Muscle of leg (tissue), 11 donors: ENCODE data around the gene RAB18. TPM values are rescaled to one million over a fixed set of nuclear protein-coding genes. Genes with fewer than 3 reads are reported as not detected.

Experiments used
- DNase-seq: peaks from one replicate; pipeline ENCODE4 v3.0.0; 2013
- H3K27ac ChIP-seq: one replicate; pipeline ENCODE4 v1.5.1; 2013; ENCODE audit warnings: mild to moderate bottlenecking, low read length, control low read depth
- H3K27me3 ChIP-seq: one replicate; pipeline ENCODE4 v1.6.1; 2013; ENCODE audit warnings: low read length; ENCODE audit not compliant: control insufficient read depth, insufficient read depth
- H3K36me3 ChIP-seq: one replicate; pipeline ENCODE4 v1.6.1; 2013; ENCODE audit warnings: low read length; ENCODE audit not compliant: control insufficient read depth, insufficient read depth
- H3K4me1 ChIP-seq: one replicate; pipeline ENCODE4 v1.6.1; 2013; ENCODE audit warnings: low read length; ENCODE audit not compliant: control insufficient read depth, insufficient read depth
- H3K4me3 ChIP-seq: one replicate; pipeline ENCODE4 v1.5.1; 2013; ENCODE audit warnings: low read length, control low read depth
- H3K9me3 ChIP-seq: replicated peaks from 2 replicates; pipeline ENCODE4 v1.6.1; 2013; ENCODE audit warnings: low read depth, low read length; ENCODE audit not compliant: control insufficient read depth
- WGBS: methylation state at CpG from one replicate; pipeline ENCODE4 v1.1.5; 2013; ENCODE audit warnings: missing lambda C conversion rate; ENCODE audit not compliant: insufficient coverage; 5-methylcytosine and 5-hydroxymethylcytosine counted together
- polyA plus RNA-seq, 8 donors: library from polyadenylated mRNA; unstranded; fragments of 120-200 nt; gene quantifications; one replicate each; pipeline versions ENCODE4 v1.2.1 to v1.2.3, GENCODE V29; 2013; ENCODE audit warnings: inconsistent platforms in 1 of 8, low replicate concordance in 1 of 8; ENCODE audit not compliant: insufficient read length in 8 of 8, insufficient read depth in 1 of 8
- total RNA-seq: library from RNA; stranded (reverse); fragments of 120-200 nt; gene quantifications from one replicate; pipeline ENCODE4 v1.2.4, GENCODE V29; 2013

Gene RAB18
- total and polyA plus RNA-seq, 9 donors, result 75.6 to 112 (median 95.7) TPM

GRCh38 chr10:27537787-27538186 is 33.7 kb downstream of the RAB18 start:
- H3K27ac ChIP-seq, result no peak overlapping the region
- DNase-seq, result no peak
- no peaks in the 10 kb centered on the region for H3K4me1 ChIP-seq
- peaks cover 29% of the 10 kb centered on the region for H3K36me3 ChIP-seq
- no peak overlapping the region for H3K4me3 ChIP-seq
- no peaks in the 10 kb centered on the region for H3K9me3 ChIP-seq
- H3K27me3 ChIP-seq, result no peaks in the 10 kb centered on the region

- Histone ChIP-seq H3K4me3 (no peak overlapping the region), H3K36me3 (peaks cover 20% of the 10 kb centered on the region), H3K27me3 (no peaks in the 10 kb centered on the region), H3K9me3 (no peaks in the 10 kb centered on the region), H3K27ac (no peak overlapping the region), H3K4me1 (no peaks in the 10 kb centered on the region)
- no CpG with 5 or more reads among the region's 1 CpG for WGBS
- no peak for DNase-seq
Observed at GRCh38 chr10:27540672-27541071, 36.6 kb downstream of the RAB18 start.

DNA sequence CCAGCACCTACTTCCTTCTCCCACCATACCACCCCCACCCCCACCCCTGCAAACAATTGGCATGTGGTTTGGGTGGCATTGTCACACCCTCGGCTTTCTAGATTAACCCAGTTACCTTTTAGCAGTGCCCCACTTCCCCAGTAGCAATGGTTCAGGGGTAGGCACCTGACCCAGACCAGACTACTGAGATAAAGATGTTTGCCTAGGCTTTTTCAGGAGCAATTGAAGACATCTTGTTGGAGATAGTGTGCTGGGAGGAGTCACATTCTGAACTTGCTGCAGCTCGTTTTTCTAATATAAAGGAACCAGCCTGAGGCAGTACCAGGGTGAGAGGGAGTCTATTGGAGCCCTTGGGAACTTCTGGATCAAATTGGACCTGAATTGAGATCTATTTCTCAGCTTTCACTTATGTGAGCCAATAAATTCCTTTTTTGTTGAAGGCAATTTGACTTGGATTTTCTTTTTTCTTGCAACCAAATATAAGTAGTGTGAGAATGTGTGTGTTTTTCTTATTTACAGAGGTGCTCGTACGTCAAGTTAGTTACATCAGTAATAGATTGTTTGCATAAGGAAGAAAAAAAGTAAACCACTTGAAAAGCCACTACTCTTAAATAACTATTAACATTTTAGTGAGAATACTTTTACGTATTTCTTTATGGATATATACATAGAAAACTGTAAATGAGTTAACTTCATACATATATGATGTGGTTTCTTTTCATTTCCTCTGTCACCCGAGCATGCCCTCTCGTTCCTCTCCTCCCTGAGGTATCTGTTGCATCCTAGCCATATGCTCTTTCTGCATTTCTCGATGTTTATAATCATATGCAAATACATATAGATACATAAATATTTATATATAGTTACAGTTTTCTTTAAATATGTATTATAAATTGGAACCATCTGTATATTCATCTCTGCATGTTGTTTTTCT is 38.0 kb downstream of the RAB18 start:
- no peaks in the 10 kb centered on the region for H3K9me3 ChIP-seq
- WGBS, result 56% methylated on average over 1 of the region's 8 CpGs
- peaks cover 15% of the 10 kb centered on the region for H3K36me3 ChIP-seq

DNA sequence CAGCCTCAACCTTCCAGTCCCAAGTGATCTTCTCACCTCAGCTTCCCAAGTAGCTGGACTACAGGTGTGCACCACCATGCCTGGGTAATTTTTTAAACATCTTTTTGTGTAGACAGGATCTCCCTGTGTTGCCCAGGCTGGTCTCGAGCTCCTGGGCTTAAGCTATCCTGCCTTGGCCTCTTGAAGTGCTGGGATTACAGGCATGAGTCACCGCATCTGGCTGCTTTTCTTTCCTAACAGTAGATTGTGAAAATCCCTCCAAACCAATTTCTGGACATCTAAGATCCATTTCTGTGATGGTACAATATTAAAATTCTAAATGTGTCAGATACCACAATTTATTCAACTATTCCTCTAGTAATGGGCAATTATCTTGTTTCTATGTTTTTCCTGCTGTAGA is 38.7 kb downstream of the RAB18 start:
- no peaks in the 10 kb centered on the region for H3K4me1 ChIP-seq
- 75% methylated on average over 1 of the region's 2 CpGs for WGBS
- peaks cover 14% of the 10 kb centered on the region for H3K36me3 ChIP-seq
- no peaks in the 10 kb centered on the region for H3K9me3 ChIP-seq
- no peak overlapping the region for H3K27ac ChIP-seq
- DNase-seq, result no peak
- H3K4me3 ChIP-seq, result no peak overlapping the region
- H3K27me3 ChIP-seq, result no peaks in the 10 kb centered on the region

More for the DNA sequence above, 38.0 kb downstream of the RAB18 start:
- H3K27ac ChIP-seq, result no peak overlapping the region
- DNase-seq, result no peak
- H3K27me3 ChIP-seq, result no peaks in the 10 kb centered on the region
- H3K4me1 ChIP-seq, result no peaks in the 10 kb centered on the region
- no peak overlapping the region for H3K4me3 ChIP-seq

DNA sequence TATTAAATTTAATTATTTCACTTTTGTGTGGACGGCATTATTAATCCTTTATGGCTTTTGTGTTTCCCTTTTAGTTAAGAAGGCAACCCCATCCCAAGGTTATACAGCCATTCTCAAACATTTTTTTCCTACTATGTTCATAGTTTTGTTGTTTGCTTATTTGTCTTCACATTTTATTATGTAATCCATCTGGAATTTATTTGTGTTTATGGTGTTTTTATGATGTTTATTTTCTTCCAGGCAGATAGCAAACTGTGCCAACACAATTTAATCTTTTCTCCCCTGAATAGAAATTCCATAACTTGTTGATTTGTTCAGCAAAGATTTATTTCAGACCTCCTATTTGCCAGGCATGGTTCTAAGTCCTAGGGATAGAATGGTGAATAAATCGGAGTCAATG is 42.9 kb downstream of the RAB18 start:
- Histone ChIP-seq H3K36me3 (peaks cover 11% of the 10 kb centered on the region), H3K9me3 (no peaks in the 10 kb centered on the region)
- WGBS, result 100% methylated on average over 1 of the region's 2 CpGs

DNA sequence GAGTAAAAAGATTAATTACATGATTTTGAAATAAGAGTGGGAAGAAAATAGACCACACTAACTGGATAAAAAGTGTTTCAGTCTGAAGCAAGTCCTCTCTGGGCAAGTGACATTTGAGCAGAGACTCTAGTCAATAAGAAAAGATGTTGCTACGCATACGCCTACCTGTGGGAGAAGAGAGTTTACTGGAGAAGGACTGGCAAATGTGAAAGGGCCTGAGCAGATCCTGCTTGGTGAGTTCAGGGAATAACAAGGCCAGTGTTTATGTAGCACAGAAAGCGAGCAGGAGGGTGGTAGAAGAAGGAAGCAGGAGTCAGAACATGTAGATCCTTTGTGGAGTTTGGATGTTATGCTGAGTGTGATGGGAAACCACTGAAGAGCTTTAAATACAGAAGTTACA is 43.4 kb downstream of the RAB18 start:
- no peak overlapping the region for H3K4me3 ChIP-seq
- no peaks in the 10 kb centered on the region for H3K4me1 ChIP-seq
- no peaks in the 10 kb centered on the region for H3K9me3 ChIP-seq
- DNase-seq, result no peak
- WGBS, result 95% methylated on average over 3 of the region's 3 CpGs
- H3K27ac ChIP-seq, result no peak overlapping the region
- H3K36me3 ChIP-seq, result peaks cover 11% of the 10 kb centered on the region
- H3K27me3 ChIP-seq, result no peaks in the 10 kb centered on the region

More for the DNA sequence above, 42.9 kb downstream of the RAB18 start:
- Histone ChIP-seq H3K4me1 (no peaks in the 10 kb centered on the region), H3K27ac (no peak overlapping the region), H3K27me3 (no peaks in the 10 kb centered on the region), H3K4me3 (no peak overlapping the region)
- no peak for DNase-seq

GRCh38 chr10:27550823-27551222 is 46.7 kb downstream of the RAB18 start:
- H3K27ac ChIP-seq, result no peak overlapping the region
- 93% methylated on average over 3 of the region's 6 CpGs for WGBS
- H3K4me3 ChIP-seq, result no peak overlapping the region
- no peaks in the 10 kb centered on the region for H3K4me1 ChIP-seq
- peaks cover 2% of the 10 kb centered on the region for H3K36me3 ChIP-seq
- H3K27me3 ChIP-seq, result no peaks in the 10 kb centered on the region
- DNase-seq, result no peak
- H3K9me3 ChIP-seq, result no peaks in the 10 kb centered on the region

- H3K4me1 ChIP-seq, result no peaks in the 10 kb centered on the region
- H3K27me3 ChIP-seq, result no peaks in the 10 kb centered on the region
- H3K36me3 ChIP-seq, result no peaks in the 10 kb centered on the region
- H3K4me3 ChIP-seq, result no peak overlapping the region
- WGBS, result 6% methylated on average over 3 of the region's 3 CpGs
- no peaks in the 10 kb centered on the region for H3K9me3 ChIP-seq
- DNase-seq, result peak; percentile 79
- no peak overlapping the region for H3K27ac ChIP-seq
Observed at GRCh38 chr10:27558612-27559020, 54.5 kb downstream of the RAB18 start.

GRCh38 chr10:27561334-27561733 is 57.2 kb downstream of the RAB18 start:
- Histone ChIP-seq H3K9me3 (no peaks in the 10 kb centered on the region), H3K4me1 (no peaks in the 10 kb centered on the region), H3K4me3 (no peak overlapping the region), H3K27me3 (no peaks in the 10 kb centered on the region), H3K36me3 (no peaks in the 10 kb centered on the region), H3K27ac (no peak overlapping the region)
- WGBS, result no CpG with 5 or more reads among the region's 2 CpGs
- DNase-seq, result no peak

GRCh38 chr10:27564398-27564797 is 60.3 kb downstream of the RAB18 start:
- WGBS, result no CpG with 5 or more reads among the region's 1 CpG
- Histone ChIP-seq H3K4me3 (no peak overlapping the region), H3K9me3 (no peaks in the 10 kb centered on the region), H3K36me3 (no peaks in the 10 kb centered on the region), H3K27ac (no peak overlapping the region), H3K4me1 (no peaks in the 10 kb centered on the region), H3K27me3 (no peaks in the 10 kb centered on the region)
- no peak for DNase-seq
